GM23338 (cell line): ENCODE results near the gene MLLT1. TPM values are rescaled to one million over a fixed set of nuclear protein-coding genes. Genes with fewer than 3 reads are reported as not detected.

Experiments
- ATAC-seq: fragments of 200-7000 bp; cut with Tn5 transposase; 3 replicates; pipeline ENCODE4 v1.9.1; 2020
- DNase-seq: peaks from one replicate; pipeline ENCODE4 v3.0.0-alpha.2; 2015; ENCODE audit warnings: low spot score
- H2AFZ ChIP-seq: fragments of 200-600 bp; sonication (generic); 2 replicates; pipeline ENCODE4 v1.8.0; 2016; ENCODE audit warnings: antibody characterized with exemption, mild to moderate bottlenecking, moderate library complexity
- H3F3A ChIP-seq: fragments of 200-600 bp; sonication (generic); replicated peaks from 2 replicates; pipeline ENCODE4 v1.8.0; 2017; ENCODE audit warnings: antibody characterized with exemption, mixed run types, low read depth
- H3K27ac ChIP-seq: fragments of 200-600 bp; sonication (generic); 2 replicates; pipeline ENCODE4 v1.6.1; 2016; ENCODE audit warnings: low read depth
- H3K27me3 ChIP-seq: fragments of 200-600 bp; sonication (generic); 2 replicates; pipeline ENCODE4 v1.8.0; 2016; ENCODE audit warnings: mild to moderate bottlenecking, mixed run types, moderate library complexity; ENCODE audit not compliant: insufficient read depth
- H3K36me3 ChIP-seq: fragments of 200-600 bp; sonication (generic); 2 replicates; pipeline ENCODE4 v1.8.0; 2016; ENCODE audit warnings: mild to moderate bottlenecking; ENCODE audit not compliant: insufficient read depth
- H3K4me1 ChIP-seq: fragments of 200-600 bp; sonication (generic); 2 replicates; pipeline ENCODE4 v1.8.0; 2016; ENCODE audit warnings: mild to moderate bottlenecking, moderate library complexity; ENCODE audit not compliant: insufficient read depth
- H3K4me2 ChIP-seq: fragments of 200-600 bp; sonication (generic); 2 replicates; pipeline ENCODE4 v1.7.1; 2017; ENCODE audit warnings: mixed run types
- H3K4me3 ChIP-seq: fragments of 200-600 bp; sonication (generic); 2 replicates; pipeline ENCODE4 v1.6.1; 2016; ENCODE audit warnings: mixed run types
- H3K79me2 ChIP-seq: fragments of 200-600 bp; sonication (generic); replicated peaks from 2 replicates; pipeline ENCODE4 v1.8.0; 2017; ENCODE audit warnings: mild to moderate bottlenecking; ENCODE audit not compliant: insufficient read depth
- H3K9me2 ChIP-seq: fragments of 200-600 bp; sonication (generic); 2 replicates; pipeline ENCODE4 v1.8.0; 2017; ENCODE audit not compliant: insufficient read depth
- H4K20me1 ChIP-seq: fragments of 200-600 bp; sonication (generic); replicated peaks from 2 replicates; pipeline ENCODE4 v1.8.0; 2017; ENCODE audit warnings: mild to moderate bottlenecking; ENCODE audit not compliant: insufficient read depth
- H3K27ac Mint-ChIP-seq: 2 replicates; pipeline ENCODE4 v1.8.0; 2020; ENCODE audit warnings: inconsistent platforms, mild to moderate bottlenecking, moderate library complexity, mixed read lengths
- H3K27me3 Mint-ChIP-seq: 3 replicates; pipeline ENCODE4 v1.8.0; 2022; ENCODE audit warnings: low read depth, mild to moderate bottlenecking, moderate library complexity, mixed read lengths, inconsistent platforms; ENCODE audit not compliant: insufficient read depth, poor library complexity
- H3K36me3 Mint-ChIP-seq: 3 replicates; pipeline ENCODE4 v1.8.0; 2021; ENCODE audit warnings: low read depth, mild to moderate bottlenecking, inconsistent platforms, moderate library complexity, mixed read lengths
- H3K4me1 Mint-ChIP-seq: 3 replicates; pipeline ENCODE4 v1.8.0; 2020; ENCODE audit warnings: mild to moderate bottlenecking, inconsistent platforms, mixed read lengths
- H3K4me3 Mint-ChIP-seq: 3 replicates; pipeline ENCODE4 v1.8.0; 2021; ENCODE audit warnings: moderate library complexity, mild to moderate bottlenecking, inconsistent platforms, mixed read lengths
- H3K9me3 Mint-ChIP-seq: 3 replicates; pipeline ENCODE4 v1.8.0; 2020; ENCODE audit warnings: moderate library complexity, mild to moderate bottlenecking, inconsistent platforms, mixed read lengths
- CREB1 ChIP-seq: fragments of 250-450 bp; sonication (Bioruptor Pico); IDR thresholded peaks from 2 replicates; pipeline ENCODE4 v1.5.0; 2020; ENCODE audit warnings: low read depth, mild to moderate bottlenecking, moderate library complexity
- CTCF ChIP-seq, 2 experiments: fragments of 200-600 bp in 1 of 2; sonication (generic) in 1 of 2; conservative IDR thresholded peaks; 2 replicates each; pipeline versions ENCODE4 v1.5.1 to v1.6.1; 2016 to 2017; ENCODE audit warnings: antibody characterized with exemption in 2 of 2, low read depth in 2 of 2, mild to moderate bottlenecking in 2 of 2, moderate library complexity in 1 of 2
- ETS1 ChIP-seq: IDR thresholded peaks from 2 replicates; pipeline ENCODE4 v1.6.1; 2016; ENCODE audit warnings: antibody characterized with exemption
- EZH2 ChIP-seq: fragments of 200-600 bp; sonication (generic); IDR thresholded peaks from one replicate; pipeline ENCODE4 v1.8.0; 2017; ENCODE audit warnings: antibody characterized with exemption, mild to moderate bottlenecking, low read depth; ENCODE audit not compliant: unreplicated experiment
- NANOG ChIP-seq: IDR thresholded peaks from 2 replicates; pipeline ENCODE4 v1.6.1; 2016; ENCODE audit warnings: antibody characterized with exemption, borderline replicate concordance
- POLR2AphosphoS5 ChIP-seq: IDR thresholded peaks from 2 replicates; pipeline ENCODE4 v1.6.1; 2016; ENCODE audit warnings: antibody characterized with exemption, low read depth
- REST ChIP-seq: IDR thresholded peaks from one replicate; pipeline ENCODE4 v1.6.1; 2018; ENCODE audit warnings: antibody characterized with exemption; ENCODE audit not compliant: unreplicated experiment
- STAT1 ChIP-seq: IDR thresholded peaks from one replicate; pipeline ENCODE4 v1.6.1; 2016; ENCODE audit warnings: antibody characterized with exemption; ENCODE audit not compliant: unreplicated experiment
- ZNF114 ChIP-seq: fragments of 250-450 bp; sonication (Bioruptor Pico); IDR thresholded peaks from 2 replicates; pipeline ENCODE4 v1.5.0; 2020; ENCODE audit warnings: mild to moderate bottlenecking, moderate library complexity
- polyA plus RNA-seq: library from polyadenylated mRNA; unstranded; fragments of >200 nt; fragmentation: Nextera tagmentation; extraction: Ambion mirVana; gene quantifications from 2 replicates; pipeline ENCODE4 v1.2.1, GENCODE V29; 2016
- total RNA-seq: library from RNA; depleted of rRNA; stranded (reverse); fragments of >200 nt; shearing (Covaris generic); gene quantifications from 2 replicates; pipeline ENCODE4 v1.2.3, GENCODE V29; 2014

The MLLT1 gene
- total and polyA plus RNA-seq, 2 experiments from 2014 or later: 17.8 to 23.4 TPM

- Histone ChIP-seq H3K4me1 (no peaks in the 10 kb centered on the region), H3K4me2 (no peak overlapping the region), H3K27ac (no peak overlapping the region), H3K79me2 (no peaks in the 10 kb centered on the region), H3K9me2 (no peaks in the 10 kb centered on the region), H4K20me1 (no peaks in the 10 kb centered on the region), H2AFZ (no peak overlapping the region), H3K4me3 (no peak overlapping the region), H3K27me3 (no peaks in the 10 kb centered on the region; the same call in 1 of the 2 replicates), H3K36me3 (no peaks in the 10 kb centered on the region; the same call in 1 of the 2 replicates), H3F3A (no peaks in the 10 kb centered on the region)
- Mint-ChIP-seq H3K9me3 (peaks cover 91% of the 10 kb centered on the region), H3K27ac (no peak overlapping the region), H3K4me3 (no peak overlapping the region), H3K4me1 (no peaks in the 10 kb centered on the region), H3K36me3 (peaks cover 37% of the 10 kb centered on the region), H3K27me3 (peaks cover 13% of the 10 kb centered on the region)
- TF ChIP-seq ZNF114 (no peak), POLR2AphosphoS5 (no peak), ETS1 (no peak)
- ATAC-seq (no peak), DNase-seq (no peak)
These were observed 94.5 kb downstream of the MLLT1 start for GRCh38 chr19:6185093-6185834.

DNA sequence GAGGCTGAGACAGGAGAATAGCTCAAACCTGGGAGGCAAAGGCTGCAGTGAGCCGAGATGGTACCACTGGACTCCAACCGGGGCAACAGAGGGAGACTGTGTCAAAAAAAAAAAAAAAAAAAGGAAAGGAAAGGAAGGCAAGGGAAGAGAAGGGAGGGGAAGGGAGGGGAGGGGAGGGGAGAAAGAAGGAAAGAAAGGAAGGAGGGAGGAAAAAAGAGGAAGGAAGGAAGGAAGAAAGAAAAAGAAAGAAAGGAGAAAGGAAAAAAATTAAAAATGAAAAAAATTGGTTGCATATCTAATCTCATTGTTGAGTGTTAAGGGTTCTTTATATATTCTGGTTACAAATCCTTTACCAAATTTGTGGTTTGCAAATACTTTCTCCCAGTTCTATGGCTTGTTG is 98.7 kb downstream of the MLLT1 start:
- DNase-seq: no peak
- no peak overlapping the region for H3K4me3 Mint-ChIP-seq
- peaks cover 15% of the 10 kb centered on the region; the same call in 2 of the 3 replicates for H3K36me3 Mint-ChIP-seq
- peaks cover 6% of the 10 kb centered on the region for H3K27me3 Mint-ChIP-seq
- no peaks in the 10 kb centered on the region for H3K79me2 ChIP-seq
- H4K20me1 ChIP-seq: no peaks in the 10 kb centered on the region
- H3K4me2 ChIP-seq: no peak overlapping the region
- H3F3A ChIP-seq: no peaks in the 10 kb centered on the region
- no peaks in the 10 kb centered on the region for H3K36me3 ChIP-seq
- H3K27me3 ChIP-seq: no peaks in the 10 kb centered on the region; the same call in 1 of the 2 replicates
- no peaks in the 10 kb centered on the region for H3K9me2 ChIP-seq
- H3K4me1 Mint-ChIP-seq: no peaks in the 10 kb centered on the region
- H3K27ac Mint-ChIP-seq: no peak overlapping the region
- ATAC-seq: no peak
- no peak overlapping the region for H2AFZ ChIP-seq
- no peak overlapping the region for H3K27ac ChIP-seq
- peaks cover 88% of the 10 kb centered on the region for H3K9me3 Mint-ChIP-seq
- H3K4me1 ChIP-seq: no peaks in the 10 kb centered on the region
- no peak overlapping the region for H3K4me3 ChIP-seq
- TF ChIP-seq CREB1 (CRISPR knock-in tag) (no peak), CTCF (conservative IDR thresholded peaks at IDR 0.05; ENCODE audit: low read depth in 2 of 2) (no peak), ETS1 (no peak), EZH2 (no peak), STAT1 (no peak), NANOG (no peak), POLR2AphosphoS5 (no peak), REST (no peak)
